CD4-positive, alpha-beta T cell (primary cell): ENCODE measurements around the gene CCT2. TPM values are rescaled to one million over a fixed set of nuclear protein-coding genes. Genes with fewer than 3 reads are reported as not detected.

Source experiments
- ATAC-seq: fragments of 200-7000 bp; cut with Tn5 transposase; one replicate; pipeline ENCODE4 v1.10.0; 2022; ENCODE audit warnings: mild to moderate bottlenecking; ENCODE audit not compliant: poor library complexity
- CTCF ChIA-PET: fragments of 350-600 bp; sonication (Branson Sonifier 250); formaldehyde crosslinking; loops from one replicate; lab custom pipeline; 2021; ENCODE audit warnings: antibody characterized with exemption, inconsistent platforms; lab: Charles Lee
- POLR2A ChIA-PET: fragments of 350-600 bp; sonication (Branson Sonifier 250); formaldehyde crosslinking; loops from one replicate; lab custom pipeline; 2021; ENCODE audit warnings: antibody characterized with exemption, inconsistent platforms; lab: Charles Lee
- DNase-seq, 14 experiments: peaks; one replicate each; pipeline ENCODE4 v3.0.0-alpha.2; 2013 to 2020; ENCODE audit warnings: mixed read lengths in 2 of 14
- H3K27ac ChIP-seq, 2 donors: one replicate each; pipeline versions ENCODE4 v1.5.1 to v1.7.0; 2013; ENCODE audit warnings: low read length in 2 of 2, low read depth in 1 of 2, mild to moderate bottlenecking in 1 of 2
- H3K27me3 ChIP-seq, 2 experiments: 1 replicate in 1 of 2; 2 replicates in 1 of 2; pipeline versions ENCODE4 v1.6.1 to v1.7.0; 2013; ENCODE audit warnings: low read length in 2 of 2, control low read depth in 1 of 2, mild to moderate bottlenecking in 1 of 2, moderate library complexity in 1 of 2; ENCODE audit not compliant: insufficient read depth in 2 of 2, control insufficient read depth in 1 of 2
- H3K36me3 ChIP-seq: one replicate; pipeline ENCODE4 v1.6.1; 2013; ENCODE audit warnings: low read length, control low read depth; ENCODE audit not compliant: insufficient read depth
- H3K4me1 ChIP-seq: one replicate; pipeline ENCODE4 v1.6.1; 2013; ENCODE audit warnings: low read length, control low read depth; ENCODE audit not compliant: insufficient read depth
- H3K4me3 ChIP-seq: one replicate; pipeline ENCODE4 v1.5.1; 2013; ENCODE audit warnings: mild to moderate bottlenecking, low read length, moderate library complexity
- H3K9me3 ChIP-seq, 2 experiments: 1 replicate in 1 of 2; 2 replicates in 1 of 2; pipeline versions ENCODE4 v1.6.1 to v1.7.0; 2013; ENCODE audit warnings: low read length in 2 of 2, mild to moderate bottlenecking in 2 of 2, control low read depth in 1 of 2, moderate library complexity in 1 of 2; ENCODE audit not compliant: control insufficient read depth in 1 of 2, insufficient read depth in 1 of 2
- H3K27ac Mint-ChIP-seq: one replicate; pipeline ENCODE4 v1.8.0; 2020; ENCODE audit warnings: mixed read lengths
- H3K27me3 Mint-ChIP-seq: one replicate; pipeline ENCODE4 v1.8.0; 2021; ENCODE audit warnings: mixed read lengths
- H3K36me3 Mint-ChIP-seq: one replicate; pipeline ENCODE4 v1.8.0; 2021; ENCODE audit warnings: low read depth, mixed read lengths
- H3K4me1 Mint-ChIP-seq: one replicate; pipeline ENCODE4 v1.8.0; 2021; ENCODE audit warnings: low read depth, mixed read lengths
- H3K4me3 Mint-ChIP-seq: one replicate; pipeline ENCODE4 v1.8.0; 2020; ENCODE audit warnings: mild to moderate bottlenecking, mixed read lengths
- H3K9me3 Mint-ChIP-seq: one replicate; pipeline ENCODE4 v1.8.0; 2020; ENCODE audit warnings: mixed read lengths
- CTCF ChIP-seq: fragments of 200-600 bp; IDR thresholded peaks from one replicate; pipeline ENCODE4 v1.8.0; 2022; ENCODE audit warnings: antibody characterized with exemption, mild to moderate bottlenecking
- intact Hi-C, 2 experiments: fragments of 100-400 bp; cut with DNase I in 1 of 2; cut with micrococcal nuclease in 1 of 2; formaldehyde crosslinking; loops; one replicate each; pipeline versions ENCODE4 v1.15.1 to v1.9.0; 2023 to 2025; cut with DNase I, micrococcal nuclease
- total RNA-seq, 174 experiments: library from RNA in 2 of 174; stranded (reverse) in 2 of 174; gene quantifications; one replicate each; pipeline ENCODE4 v1.2.3 and lab custom pipeline; 2021 to 2026

The CCT2 gene
- total RNA-seq, 2 experiments from 2014 or later = 173 to 177 TPM

DNA sequence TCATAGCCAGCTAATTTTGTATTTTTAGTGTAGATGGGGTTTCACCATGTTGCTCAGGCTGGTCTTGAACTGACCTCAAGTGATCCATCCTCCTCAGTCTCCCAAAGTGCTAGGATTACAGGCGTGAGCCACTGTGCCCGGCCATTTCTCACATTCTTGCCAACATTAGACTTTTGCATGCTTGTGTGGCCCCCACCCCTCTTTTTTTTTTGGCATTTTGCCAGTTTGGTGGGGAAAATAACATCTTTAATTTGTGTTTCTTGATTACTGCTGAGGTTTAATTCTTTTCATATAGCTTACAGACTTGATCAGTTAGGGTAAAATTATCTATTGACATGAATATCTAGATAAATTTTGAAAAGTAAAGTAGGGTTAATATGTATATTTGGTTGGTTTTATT, 3.8 kb downstream of the CCT2 start:
- DNase-seq (no peak), ATAC-seq (no peak)
- Mint-ChIP-seq H3K4me1 (peaks cover 23% of the 10 kb centered on the region), H3K4me3 (no peak overlapping the region), H3K36me3 (peaks cover 85% of the 10 kb centered on the region), H3K27ac (no peak overlapping the region), H3K9me3 (no peaks in the 10 kb centered on the region), H3K27me3 (no peaks in the 10 kb centered on the region)
- ChIA-PET POLR2A (no interaction called here), CTCF (interaction anchor here (1.0 kb wide), 1 partner anchor 19 kb away, joined by 4 read pairs; no protein-coding TSS in a partner anchor)
- peaks cover 12% of the 10 kb centered on the region for H3K4me1 ChIP-seq
- no peaks in the 10 kb centered on the region for H3K27me3 ChIP-seq
- H3K36me3 ChIP-seq = peaks cover 75% of the 10 kb centered on the region
- H3K4me3 ChIP-seq = no peak overlapping the region
- intact Hi-C loops = loop anchor here (5.0 to 10.0 kb wide), 5 partner anchors 148 to 776 kb away; partner anchors contain the start of genes KCNMB4 (in 1 of the 2), RAB3IP (in 1 of the 2) and YEATS4 (in 1 of the 2)
- TF ChIP-seq CTCF = no peak
- no peak overlapping the region for H3K27ac ChIP-seq
- H3K9me3 ChIP-seq = no peaks in the 10 kb centered on the region

GRCh38 chr12:69595689-69596088, 10.4 kb downstream of the CCT2 start:
- Mint-ChIP-seq H3K36me3 (peaks cover 89% of the 10 kb centered on the region), H3K27ac (no peak overlapping the region), H3K4me3 (no peak overlapping the region)

DNA sequence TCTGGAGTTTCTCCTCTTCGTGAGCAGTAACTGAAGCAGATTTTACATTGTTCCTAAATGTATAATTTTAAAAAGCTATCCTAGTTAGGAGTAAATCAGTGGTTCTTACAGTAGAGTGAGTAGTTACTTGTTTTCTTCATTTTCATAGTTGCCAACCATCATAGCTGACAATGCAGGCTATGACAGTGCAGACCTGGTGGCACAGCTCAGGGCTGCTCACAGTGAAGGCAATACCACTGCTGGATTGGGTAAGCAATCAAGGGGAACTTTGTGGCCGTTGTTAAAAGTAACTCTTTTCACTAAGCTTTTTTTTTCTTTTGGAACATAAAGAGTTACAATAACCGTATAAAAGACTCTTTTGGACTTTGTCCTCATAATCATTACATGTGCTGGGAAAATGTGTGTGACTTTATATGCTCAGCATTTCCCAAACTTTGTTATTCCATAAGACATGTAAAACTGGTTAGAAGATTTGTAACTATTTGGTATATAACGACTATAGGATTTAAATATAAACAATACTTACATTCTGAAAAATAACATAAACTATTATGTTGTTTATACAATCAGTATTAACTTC, 13.0 kb downstream of the CCT2 start:
- Mint-ChIP-seq H3K27me3 (no peaks in the 10 kb centered on the region), H3K4me3 (no peak overlapping the region), H3K9me3 (no peaks in the 10 kb centered on the region), H3K4me1 (peaks cover 10% of the 10 kb centered on the region), H3K27ac (peak overlapping the region; percentile 14), H3K36me3 (peaks cover 89% of the 10 kb centered on the region)
- POLR2A ChIA-PET = no interaction called here
- intact Hi-C loops = no loop called here
- Histone ChIP-seq H3K27me3 (no peaks in the 10 kb centered on the region), H3K27ac (no peak overlapping the region), H3K4me1 (no peaks in the 10 kb centered on the region), H3K36me3 (peaks cover 86% of the 10 kb centered on the region), H3K9me3 (no peaks in the 10 kb centered on the region), H3K4me3 (no peak overlapping the region)
- DNase-seq (no peak), ATAC-seq (no peak)
- TF ChIP-seq CTCF = no peak
- CTCF ChIA-PET = interaction anchor here (0.9 kb wide), 1 partner anchor 241 kb away, joined by 3 read pairs; no protein-coding TSS in a partner anchor

More at GRCh38 chr12:69595689-69596088, 10.4 kb downstream of the CCT2 start:
- H3K9me3 ChIP-seq = no peaks in the 10 kb centered on the region
- POLR2A ChIA-PET = no interaction called here
- Mint-ChIP-seq H3K4me1 (peaks cover 10% of the 10 kb centered on the region), H3K27me3 (no peaks in the 10 kb centered on the region), H3K9me3 (no peaks in the 10 kb centered on the region)
- CTCF ChIA-PET = interaction anchor here (0.7 kb wide), 1 partner anchor 143 kb away, joined by 3 read pairs; no protein-coding TSS in a partner anchor
- no peak for TF ChIP-seq CTCF
- no peak overlapping the region for H3K27ac ChIP-seq
- no peak overlapping the region for H3K4me3 ChIP-seq
- DNase-seq = no peak
- no peak for ATAC-seq
- no peaks in the 10 kb centered on the region for H3K4me1 ChIP-seq
- peaks cover 92% of the 10 kb centered on the region for H3K36me3 ChIP-seq
- H3K27me3 ChIP-seq = no peaks in the 10 kb centered on the region
- intact Hi-C loops = no loop called here
